MCF 10A (cell line): ENCODE results near the gene FRMD6. TPM values are rescaled to one million over a fixed set of nuclear protein-coding genes. Genes with fewer than 3 reads are reported as not detected.
A peak's percentile ranks its signal among the peaks of the same experiment; 100 is the strongest.

Experiments
- Bru-seq: library from RNA; stranded (reverse); fragments of 400-500 nt; gene quantifications from one replicate; lab custom pipeline; 2021; lab: Mats Ljungman, UMichigan
- BruChase-seq, 2 experiments: library from RNA; stranded (reverse); fragments of 400-500 nt; gene quantifications; one replicate each; lab custom pipeline; 2021; lab: Mats Ljungman, UMichigan
- BruUV-seq: library from RNA; stranded (reverse); fragments of 400-500 nt; replicated peaks from 2 replicates; lab custom pipeline; 2021; lab: Mats Ljungman, UMichigan
- CTCF ChIA-PET: fragments of 300-600 bp; sonication (Branson Sonifier 250); formaldehyde crosslinking; extraction: SDS; loops from one replicate; lab custom pipeline; 2021; ENCODE audit warnings: antibody characterized with exemption, inconsistent platforms; lab: Yijun Ruan, JAX
- POLR2A ChIA-PET: fragments of 300-600, 350-650 bp; sonication (Branson Sonifier 250); formaldehyde crosslinking; extraction: SDS; loops from one replicate; lab custom pipeline; 2020; ENCODE audit warnings: antibody characterized with exemption, inconsistent platforms; lab: Yijun Ruan, JAX
- DNase-seq: peaks from one replicate; pipeline ENCODE4 v3.0.0-alpha.2; 2018; ENCODE audit not compliant: unreplicated experiment
- H3K27ac Mint-ChIP-seq: one replicate; pipeline ENCODE4 v1.8.0; 2022; ENCODE audit warnings: mild to moderate bottlenecking, low read depth, mixed read lengths; ENCODE audit not compliant: unreplicated experiment
- H3K27me3 Mint-ChIP-seq: one replicate; pipeline ENCODE4 v1.8.0; 2022; ENCODE audit warnings: mixed read lengths; ENCODE audit not compliant: insufficient read depth, unreplicated experiment
- H3K36me3 Mint-ChIP-seq: one replicate; pipeline ENCODE4 v1.8.0; 2022; ENCODE audit warnings: mild to moderate bottlenecking, moderate library complexity, mixed read lengths; ENCODE audit not compliant: insufficient read depth, unreplicated experiment
- H3K4me1 Mint-ChIP-seq: one replicate; pipeline ENCODE4 v1.8.0; 2022; ENCODE audit warnings: mixed read lengths; ENCODE audit not compliant: insufficient read depth, unreplicated experiment
- H3K4me3 Mint-ChIP-seq: one replicate; pipeline ENCODE4 v1.8.0; 2022; ENCODE audit warnings: mild to moderate bottlenecking, moderate library complexity, mixed read lengths; ENCODE audit not compliant: unreplicated experiment
- H3K9me3 Mint-ChIP-seq: one replicate; pipeline ENCODE4 v1.8.0; 2022; ENCODE audit warnings: mixed read lengths; ENCODE audit not compliant: unreplicated experiment
- intact Hi-C: fragments of 100-400 bp; cut with micrococcal nuclease; formaldehyde crosslinking; loops from 2 replicates; pipeline ENCODE4 v1.14.1; 2022
- long read RNA-seq: library from polyadenylated mRNA; stranded (forward); transcript quantifications from one replicate; pipeline ENCODE4 v2.0.0, GENCODE V29; 2022
- total RNA-seq: library from RNA; stranded (reverse); gene quantifications from 2 replicates; pipeline ENCODE4 v1.2.3, GENCODE V29; 2022
- TF ChIP-seq, protein P1 (sequence below): fragments of 200-600 bp; IDR thresholded peaks from one replicate; pipeline ENCODE4 v1.8.0; 2022; ENCODE audit warnings: antibody characterized with exemption, mild to moderate bottlenecking; ENCODE audit not compliant: unreplicated experiment

The FRMD6 gene
- total RNA-seq (104 and 135 TPM in 2 replicates), Bru-seq, nascent RNA (percentile 95 among the genes with signal in this experiment), BruChase-seq, experiment 1, labeled RNA remaining after a 6-hour chase (percentile 80 among the genes with signal in this experiment), BruChase-seq, experiment 2, labeled RNA remaining after a 2-hour chase (percentile 84 among the genes with signal in this experiment)
- long read RNA-seq, full-length matches to known transcripts, result 146 of 280 reads
- long read RNA-seq, partial matches to known transcripts, result 50 of 280 reads
- long read RNA-seq, other reads (novel, unspliced or antisense), result 84 of 280 reads

DNA sequence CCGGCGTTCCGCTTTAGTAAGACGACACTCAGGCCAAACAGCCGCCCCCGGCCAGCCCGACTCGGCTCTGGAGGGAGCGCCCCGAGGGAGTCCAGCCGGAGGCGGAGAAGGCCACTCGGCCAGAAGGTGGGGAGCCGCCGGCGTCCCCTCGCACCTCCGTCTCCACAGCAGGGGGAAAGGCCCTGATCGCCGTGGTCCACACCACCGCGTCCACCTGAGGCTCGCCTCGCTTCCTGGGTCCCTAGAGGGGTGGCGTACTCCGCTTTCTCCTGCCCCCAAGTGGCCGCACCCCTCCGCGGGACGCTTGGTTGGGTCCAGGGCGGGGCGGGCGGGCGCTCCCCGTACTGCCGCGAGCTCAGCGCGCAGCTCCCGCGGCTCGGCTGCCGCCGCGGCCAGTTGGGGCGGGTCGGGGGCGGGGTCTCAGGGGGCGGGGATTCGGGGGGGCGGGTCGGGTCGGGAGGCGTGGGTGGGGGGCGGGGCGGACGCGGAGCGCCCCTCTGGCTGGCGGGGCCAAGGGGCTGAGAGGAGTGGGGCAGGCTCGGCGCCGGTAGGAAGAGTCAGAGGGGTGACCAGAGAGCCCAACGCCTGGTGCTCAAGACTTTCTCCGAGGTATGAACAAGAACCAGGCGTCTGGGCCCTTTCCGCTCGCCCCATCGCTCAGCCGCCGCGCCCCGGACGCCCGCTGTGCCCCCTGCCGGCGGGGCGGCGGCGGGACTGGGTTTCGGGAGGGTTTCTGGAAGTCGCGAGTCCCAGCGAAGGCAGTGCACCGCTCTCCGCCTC, at the start of gene FRMD6:
FRMD6 (plus strand) TSS at position 523 of the 780 bp plus-strand sequence. CDS start 37,927 bp downstream, outside the sequence.
- H3K4me1 Mint-ChIP-seq, result peaks cover 36% of the 10 kb centered on the region
- CTCF ChIA-PET, result interaction anchor here (0.8 to 3.0 kb wide), 21 partner anchors 9 to 369 kb away, joined by 3 to 32 read pairs (median 5); no protein-coding TSS in a partner anchor

DNA sequence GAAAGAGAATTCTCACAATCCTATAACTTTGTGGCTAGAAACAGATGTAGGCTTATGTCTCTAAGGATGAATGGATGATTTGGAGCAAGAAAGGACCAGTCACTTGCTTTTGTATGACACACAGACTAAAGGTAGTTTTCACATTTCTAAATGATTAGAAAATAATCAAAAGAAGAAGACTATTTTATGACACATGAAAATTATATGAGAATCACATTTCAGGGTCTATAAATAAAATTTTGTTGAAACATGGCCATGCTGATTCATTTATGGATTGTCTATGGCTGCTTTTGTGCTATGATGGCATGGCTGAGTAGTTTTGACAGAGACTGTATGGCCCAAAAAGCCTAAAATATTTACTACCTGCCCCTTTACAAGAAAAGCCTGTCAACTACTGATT, 49.4 kb upstream of the FRMD6 start:
- Mint-ChIP-seq H3K4me3 (no peak overlapping the region), H3K27me3 (no peaks in the 10 kb centered on the region), H3K36me3 (peaks cover 21% of the 10 kb centered on the region), H3K27ac (no peak overlapping the region), H3K4me1 (peaks cover 21% of the 10 kb centered on the region), H3K9me3 (no peaks in the 10 kb centered on the region)
- no TSS peak for BruUV-seq
- ChIA-PET POLR2A (interaction anchor here (0.7 to 0.8 kb wide), 2 partner anchors 8 to 41 kb away, joined by 3 read pairs; no protein-coding TSS in a partner anchor), CTCF (no interaction called here)
- TF ChIP-seq, protein P1, sequence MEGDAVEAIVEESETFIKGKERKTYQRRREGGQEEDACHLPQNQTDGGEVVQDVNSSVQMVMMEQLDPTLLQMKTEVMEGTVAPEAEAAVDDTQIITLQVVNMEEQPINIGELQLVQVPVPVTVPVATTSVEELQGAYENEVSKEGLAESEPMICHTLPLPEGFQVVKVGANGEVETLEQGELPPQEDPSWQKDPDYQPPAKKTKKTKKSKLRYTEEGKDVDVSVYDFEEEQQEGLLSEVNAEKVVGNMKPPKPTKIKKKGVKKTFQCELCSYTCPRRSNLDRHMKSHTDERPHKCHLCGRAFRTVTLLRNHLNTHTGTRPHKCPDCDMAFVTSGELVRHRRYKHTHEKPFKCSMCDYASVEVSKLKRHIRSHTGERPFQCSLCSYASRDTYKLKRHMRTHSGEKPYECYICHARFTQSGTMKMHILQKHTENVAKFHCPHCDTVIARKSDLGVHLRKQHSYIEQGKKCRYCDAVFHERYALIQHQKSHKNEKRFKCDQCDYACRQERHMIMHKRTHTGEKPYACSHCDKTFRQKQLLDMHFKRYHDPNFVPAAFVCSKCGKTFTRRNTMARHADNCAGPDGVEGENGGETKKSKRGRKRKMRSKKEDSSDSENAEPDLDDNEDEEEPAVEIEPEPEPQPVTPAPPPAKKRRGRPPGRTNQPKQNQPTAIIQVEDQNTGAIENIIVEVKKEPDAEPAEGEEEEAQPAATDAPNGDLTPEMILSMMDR, result no peak
- DNase-seq, result no peak
- intact Hi-C loops, result loop anchor here (5.0 kb wide), 1 partner anchor 110 kb away; no protein-coding TSS in a partner anchor

More for the DNA sequence above, at the start of gene FRMD6:
- POLR2A ChIA-PET, result interaction anchor here (0.5 to 3.7 kb wide), 29 partner anchors 9 to 412 kb away, joined by 3 to 55 read pairs (median 4); partner anchors contain the start of gene TMX1
- intact Hi-C loops, result loop anchor here (2.0 to 5.0 kb wide), 6 partner anchors 66 to 284 kb away; no protein-coding TSS in a partner anchor
- no peaks in the 10 kb centered on the region for H3K27me3 Mint-ChIP-seq
- TF ChIP-seq, protein P1, result peak; percentile 90
- no peaks in the 10 kb centered on the region for H3K9me3 Mint-ChIP-seq
- peak; percentile 87 for DNase-seq
- H3K4me3 Mint-ChIP-seq, result peak within 1 kb of the TSS; percentile 77
- H3K36me3 Mint-ChIP-seq, result peaks cover 23% of the 10 kb centered on the region
- H3K27ac Mint-ChIP-seq, result peak within 1 kb of the TSS; percentile 77
- BruUV-seq, result no TSS peak

DNA sequence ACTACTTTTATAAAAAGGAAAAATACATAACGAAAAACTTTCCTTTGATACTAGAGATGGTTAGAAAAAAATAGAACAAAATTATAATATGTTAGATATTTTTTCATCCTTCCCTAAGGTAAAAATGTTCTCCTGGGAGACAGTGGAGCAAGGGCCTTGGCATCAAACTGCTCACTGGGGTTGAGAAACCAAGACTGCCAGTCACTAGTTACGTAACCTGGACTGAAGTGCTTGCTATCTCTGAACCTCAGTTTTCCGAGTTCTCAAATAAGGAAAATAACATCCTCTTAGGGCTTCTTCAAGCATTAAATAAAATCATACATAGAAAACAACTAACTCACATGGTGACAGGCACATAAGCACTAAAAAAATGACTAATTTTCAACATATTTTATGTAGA, 48.2 kb upstream of the FRMD6 start:
- no TSS peak for BruUV-seq
- peak; percentile 70 for DNase-seq
- Mint-ChIP-seq H3K27ac (no peak overlapping the region), H3K36me3 (peaks cover 14% of the 10 kb centered on the region), H3K4me3 (no peak overlapping the region), H3K27me3 (no peaks in the 10 kb centered on the region), H3K9me3 (no peaks in the 10 kb centered on the region), H3K4me1 (peaks cover 24% of the 10 kb centered on the region)
- ChIA-PET CTCF (no interaction called here), POLR2A (interaction anchor here (0.9 to 1.4 kb wide), 2 partner anchors 12 to 32 kb away, joined by 3 to 4 read pairs; no protein-coding TSS in a partner anchor)
- intact Hi-C loops, result loop anchor here (5.0 kb wide), 1 partner anchor 111 kb away; no protein-coding TSS in a partner anchor
- TF ChIP-seq, protein P1, result no peak
